ENCODE data around the gene RAB5IF. TPM values are rescaled to one million over a fixed set of nuclear protein-coding genes. Genes with fewer than 3 reads are reported as not detected.

The RAB5IF gene
- polyA plus RNA-seq, 4 donors = 97.2 to 173 (median 128) TPM

- Histone ChIP-seq H3K4me3 (ENCODE audit: low read depth in 1 of 3, low read length in 3 of 3) (no peak overlapping the region), H3K4me1 (ENCODE audit: control insufficient read depth in 3 of 3, insufficient read depth in 2 of 3, low read depth in 1 of 3, low read length in 2 of 3) (no peaks in the 10 kb centered on the region), H3K27ac (ENCODE audit: low read depth in 1 of 3, low read length in 2 of 3) (no peak overlapping the region), H3K9me3 (ENCODE audit: control insufficient read depth in 2 of 2, insufficient read depth in 1 of 2, low read depth in 1 of 2, low read length in 1 of 2) (no peaks in the 10 kb centered on the region), H3K36me3 (ENCODE audit: control insufficient read depth in 3 of 3, insufficient read depth in 2 of 3, low read depth in 1 of 3, low read length in 3 of 3) (peaks cover 0 to 15% (median 7%) of the 10 kb centered on the region in 3 donors), H3K27me3 (ENCODE audit: control insufficient read depth in 3 of 3, insufficient read depth in 3 of 3, low read length in 3 of 3) (no peaks in the 10 kb centered on the region)
- DNase-seq = no peak
- WGBS, 3 donors = 93 to 97% (median 95%) methylated on average over 8 of the region's 8 CpGs
- no peak for FAIRE-seq
These were observed 48.9 kb downstream of the RAB5IF start for GRCh38 chr20:36654506-36654905.

GRCh38 chr20:36655004-36655403, 49.4 kb downstream of the RAB5IF start:
- no peaks in the 10 kb centered on the region for H3K4me1 ChIP-seq (ENCODE audit: control insufficient read depth in 3 of 3, insufficient read depth in 2 of 3, low read depth in 1 of 3, low read length in 2 of 3)
- 97 to 100% (median 97%) methylated on average over 3 of the region's 3 CpGs for WGBS, 3 donors

GRCh38 chr20:36656733-36657132, 51.2 kb downstream of the RAB5IF start:
- H3K27me3 ChIP-seq (ENCODE audit: control insufficient read depth in 3 of 3, insufficient read depth in 3 of 3, low read length in 3 of 3) = no peaks in the 10 kb centered on the region
- FAIRE-seq (no peak), DNase-seq (no peak)
- H3K9me3 ChIP-seq (ENCODE audit: control insufficient read depth in 2 of 2, insufficient read depth in 1 of 2, low read depth in 1 of 2, low read length in 1 of 2) = no peaks in the 10 kb centered on the region
- H3K27ac ChIP-seq (ENCODE audit: low read depth in 1 of 3, low read length in 2 of 3) = no peak overlapping the region
- peaks cover 5 to 17% (median 7%) of the 10 kb centered on the region in 3 donors for H3K36me3 ChIP-seq (ENCODE audit: control insufficient read depth in 3 of 3, insufficient read depth in 2 of 3, low read depth in 1 of 3, low read length in 3 of 3)
- H3K4me3 ChIP-seq (ENCODE audit: low read depth in 1 of 3, low read length in 3 of 3) = no peak overlapping the region
- 81 to 87% (median 86%) methylated on average over 4 of the region's 4 CpGs for WGBS, 3 donors
- no peaks in the 10 kb centered on the region for H3K4me1 ChIP-seq (ENCODE audit: control insufficient read depth in 3 of 3, insufficient read depth in 2 of 3, low read depth in 1 of 3, low read length in 2 of 3)

More at GRCh38 chr20:36655004-36655403, 49.4 kb downstream of the RAB5IF start:
- Histone ChIP-seq H3K27me3 (ENCODE audit: control insufficient read depth in 3 of 3, insufficient read depth in 3 of 3, low read length in 3 of 3) (no peaks in the 10 kb centered on the region), H3K9me3 (ENCODE audit: control insufficient read depth in 2 of 2, insufficient read depth in 1 of 2, low read depth in 1 of 2, low read length in 1 of 2) (no peaks in the 10 kb centered on the region), H3K4me3 (ENCODE audit: low read depth in 1 of 3, low read length in 3 of 3) (no peak overlapping the region), H3K36me3 (ENCODE audit: control insufficient read depth in 3 of 3, insufficient read depth in 2 of 3, low read depth in 1 of 3, low read length in 3 of 3) (peaks cover 0 to 15% (median 7%) of the 10 kb centered on the region in 3 donors), H3K27ac (ENCODE audit: low read depth in 1 of 3, low read length in 2 of 3) (no peak overlapping the region)
- no peak for DNase-seq
- FAIRE-seq = no peak

GRCh38 chr20:36658300-36658699, 52.7 kb downstream of the RAB5IF start:
- 64 to 91% (median 65%) methylated on average over 3 of the region's 3 CpGs for WGBS, 3 donors
- Histone ChIP-seq H3K27me3 (ENCODE audit: control insufficient read depth in 3 of 3, insufficient read depth in 3 of 3, low read length in 3 of 3) (no peaks in the 10 kb centered on the region), H3K4me3 (ENCODE audit: low read depth in 1 of 3, low read length in 3 of 3) (no peak overlapping the region), H3K27ac (ENCODE audit: low read depth in 1 of 3, low read length in 2 of 3) (no peak overlapping the region), H3K4me1 (ENCODE audit: control insufficient read depth in 3 of 3, insufficient read depth in 2 of 3, low read depth in 1 of 3, low read length in 2 of 3) (no peaks in the 10 kb centered on the region), H3K36me3 (ENCODE audit: control insufficient read depth in 3 of 3, insufficient read depth in 2 of 3, low read depth in 1 of 3, low read length in 3 of 3) (peaks cover 5 to 17% (median 5%) of the 10 kb centered on the region in 3 donors), H3K9me3 (ENCODE audit: control insufficient read depth in 2 of 2, insufficient read depth in 1 of 2, low read depth in 1 of 2, low read length in 1 of 2) (no peaks in the 10 kb centered on the region)
- no peak for FAIRE-seq
- DNase-seq = peak in 1 of 2 donors; percentile 6

Other genes starting within 250 kb of the RAB5IF start
- gene MYL9, start 64.3 kb upstream of the RAB5IF start, polyA plus RNA-seq = 100 to 1,000 TPM in 1 of 4 donors, 10 to 100 TPM in 2, 1 to 10 TPM in 1; 7.4 to 279 (median 62.9) TPM
- gene TGIF2, start 32.2 kb upstream of the RAB5IF start, polyA plus RNA-seq = 10 to 100 TPM in 1 of 4 donors, 1 to 10 TPM in 2, under 1 TPM in 1; 0.45 to 46.9 (median 5.5) TPM
- gene SLA2, start 40.4 kb downstream of the RAB5IF start, polyA plus RNA-seq = 1 to 10 TPM in 3 of 4 donors, under 1 TPM in 1; 0.49 to 3.8 (median 1.4) TPM
- 10 to 100 TPM; 15.7 to 40.9 (median 25.1) TPM for gene NDRG3, start 140.3 kb downstream of the RAB5IF start, polyA plus RNA-seq
- gene DSN1, start 168.0 kb downstream of the RAB5IF start, polyA plus RNA-seq = 10 to 100 TPM in 3 of 4 donors, 1 to 10 TPM in 1; 8.9 to 15.7 (median 11.6) TPM